ENCODE data around the gene CD93.

The CD93 gene

DNA sequence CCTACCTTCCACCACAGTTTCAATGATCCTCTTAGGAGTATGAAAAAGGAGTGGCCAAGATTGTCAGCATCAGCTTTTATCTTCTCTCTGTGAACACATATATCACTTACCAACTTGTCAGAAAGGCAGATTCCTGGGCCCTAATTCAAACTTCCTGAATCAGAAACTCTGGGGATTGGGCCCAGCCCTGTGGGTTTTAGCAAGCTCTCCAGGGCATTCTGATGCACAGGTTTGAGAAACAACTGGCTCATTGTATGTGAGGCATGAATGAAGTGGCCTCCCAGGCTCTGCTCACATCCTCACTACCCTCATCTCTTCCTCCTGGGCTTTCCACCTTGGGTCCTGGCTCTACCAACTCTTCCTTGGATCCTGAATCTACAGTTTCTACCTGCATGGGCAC, 23.5 kb downstream of the CD93 start:
- Histone ChIP-seq H3K27ac (replicated peaks; ENCODE audit: low read length) (no peak overlapping the region), H2BK15ac (ENCODE audit: low read length) (no peak overlapping the region), H2AK5ac (ENCODE audit: low read depth, low read length) (no peak overlapping the region), H4K8ac (ENCODE audit: low read depth, low read length) (no peak overlapping the region), H2BK120ac (ENCODE audit: low read depth, low read length) (no peak overlapping the region), H2BK5ac (ENCODE audit: low read length) (no peak overlapping the region), H3K9me3 (replicated peaks in 1 of 2; ENCODE audit: control insufficient read depth in 2 of 2, insufficient read depth in 1 of 2, low read depth in 1 of 2, low read length in 2 of 2) (no peaks in the 10 kb centered on the region), H3K9ac (ENCODE audit: low read depth, low read length, poor library complexity) (no peak overlapping the region), H3K4me3 (ENCODE audit: low read length in 2 of 2) (no peak overlapping the region), H3K4me2 (ENCODE audit: insufficient read depth, low read length, poor library complexity, severe bottlenecking) (no peak overlapping the region), H3K4ac (ENCODE audit: low read length) (no peak overlapping the region), H3K36me3 (replicated peaks in 1 of 2; ENCODE audit: control insufficient read depth in 2 of 2, insufficient read depth in 2 of 2, low read length in 2 of 2) (no peaks in the 10 kb centered on the region), H2BK12ac (ENCODE audit: low read length) (no peak overlapping the region), H3K14ac (ENCODE audit: low read length) (no peak overlapping the region), H3K4me1 (ENCODE audit: control insufficient read depth in 2 of 2, insufficient read depth in 1 of 2, low read depth in 1 of 2, low read length in 2 of 2) (peaks cover 5 to 7% of the 10 kb centered on the region in 2 donors), H3K27me3 (ENCODE audit: control insufficient read depth in 3 of 3, insufficient read depth in 3 of 3, low read depth in 1 of 3, low read length in 3 of 3) (no peaks in the 10 kb centered on the region), H3K23ac (ENCODE audit: low read depth, low read length, poor library complexity) (no peak overlapping the region), H4K91ac (ENCODE audit: low read depth, low read length, poor library complexity) (no peak overlapping the region), H2AFZ (ENCODE audit: low read length) (no peak overlapping the region), H3K18ac (ENCODE audit: low read length) (no peak overlapping the region), H3K79me1 (ENCODE audit: low read depth, low read length) (no peaks in the 10 kb centered on the region)
- no peak for DNase-seq (ENCODE audit: low spot score)

DNA sequence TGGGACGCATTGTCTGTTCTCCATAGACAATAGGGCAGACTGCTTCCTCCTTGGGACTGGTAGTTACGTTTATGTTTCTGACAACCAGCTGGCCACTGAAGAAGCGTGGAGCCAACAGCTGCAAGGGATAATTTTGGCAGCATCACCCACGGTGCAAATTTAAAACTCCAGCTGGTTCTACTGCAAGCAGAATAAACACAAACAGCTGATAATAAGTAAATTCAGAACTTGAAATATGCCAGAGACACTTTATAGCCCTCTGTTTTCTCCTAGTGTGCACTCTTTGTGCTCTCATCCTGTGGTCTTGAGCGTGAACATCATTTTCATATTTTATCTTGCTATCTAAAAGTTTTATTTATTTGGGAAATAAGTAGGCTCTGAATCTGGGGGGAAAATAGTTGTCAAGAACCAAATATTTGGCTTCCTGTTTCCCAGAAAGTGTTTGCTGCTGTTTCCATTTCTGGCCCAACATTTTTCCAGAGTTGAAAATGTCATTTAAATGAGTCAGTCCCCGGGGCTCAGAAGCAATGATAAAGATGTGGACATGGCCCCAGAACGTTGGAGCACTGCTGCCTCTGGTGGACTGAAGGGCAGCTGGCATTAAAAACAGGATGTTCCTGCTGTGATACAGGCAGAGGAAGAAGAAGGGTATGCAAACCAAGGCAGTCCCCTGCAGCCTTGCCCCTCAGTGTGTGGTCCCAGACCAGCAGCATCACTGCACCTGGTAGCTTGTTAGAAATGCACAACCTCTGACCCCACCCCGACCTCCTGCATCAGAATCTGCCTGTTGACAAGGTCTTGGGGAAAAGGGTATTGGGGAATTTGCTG, 24.2 kb downstream of the CD93 start:
- Histone ChIP-seq H3K4me2 (ENCODE audit: insufficient read depth, low read length, poor library complexity, severe bottlenecking) (no peak overlapping the region), H3K14ac (ENCODE audit: low read length) (no peak overlapping the region), H3K18ac (ENCODE audit: low read length) (no peak overlapping the region), H2BK5ac (ENCODE audit: low read length) (no peak overlapping the region), H3K27me3 (ENCODE audit: control insufficient read depth in 3 of 3, insufficient read depth in 3 of 3, low read depth in 1 of 3, low read length in 3 of 3) (no peaks in the 10 kb centered on the region), H3K36me3 (replicated peaks in 1 of 2; ENCODE audit: control insufficient read depth in 2 of 2, insufficient read depth in 2 of 2, low read length in 2 of 2) (no peaks in the 10 kb centered on the region), H2BK12ac (ENCODE audit: low read length) (no peak overlapping the region), H3K9ac (ENCODE audit: low read depth, low read length, poor library complexity) (no peak overlapping the region), H3K23ac (ENCODE audit: low read depth, low read length, poor library complexity) (no peak overlapping the region), H3K4ac (ENCODE audit: low read length) (no peak overlapping the region), H2AK5ac (ENCODE audit: low read depth, low read length) (no peak overlapping the region), H4K8ac (ENCODE audit: low read depth, low read length) (no peak overlapping the region), H2BK120ac (ENCODE audit: low read depth, low read length) (no peak overlapping the region), H3K9me3 (replicated peaks in 1 of 2; ENCODE audit: control insufficient read depth in 2 of 2, insufficient read depth in 1 of 2, low read depth in 1 of 2, low read length in 2 of 2) (no peaks in the 10 kb centered on the region), H2BK15ac (ENCODE audit: low read length) (no peak overlapping the region), H3K4me3 (ENCODE audit: low read length in 2 of 2) (no peak overlapping the region), H3K79me1 (ENCODE audit: low read depth, low read length) (no peaks in the 10 kb centered on the region), H3K27ac (replicated peaks; ENCODE audit: low read length) (no peak overlapping the region), H4K91ac (ENCODE audit: low read depth, low read length, poor library complexity) (no peak overlapping the region), H3K4me1 (ENCODE audit: control insufficient read depth in 2 of 2, insufficient read depth in 1 of 2, low read depth in 1 of 2, low read length in 2 of 2) (peaks cover 5 to 7% of the 10 kb centered on the region in 2 donors), H2AFZ (ENCODE audit: low read length) (peak overlapping the region; percentile 21)
- no CpG with 5 or more reads among the region's 8 CpGs for WGBS, 2 donors (ENCODE audit: extremely low coverage in 2 of 2, insufficient read length in 2 of 2, insufficient replicate concordance in 1 of 2)
- no peak for DNase-seq (ENCODE audit: low spot score)

- Histone ChIP-seq H3K9me3 (replicated peaks in 1 of 2; ENCODE audit: control insufficient read depth in 2 of 2, insufficient read depth in 1 of 2, low read depth in 1 of 2, low read length in 2 of 2) (no peaks in the 10 kb centered on the region), H3K27me3 (ENCODE audit: control insufficient read depth in 3 of 3, insufficient read depth in 3 of 3, low read depth in 1 of 3, low read length in 3 of 3) (no peaks in the 10 kb centered on the region), H2BK12ac (ENCODE audit: low read length) (no peak overlapping the region), H2BK120ac (ENCODE audit: low read depth, low read length) (no peak overlapping the region), H3K4ac (ENCODE audit: low read length) (no peak overlapping the region), H3K4me1 (ENCODE audit: control insufficient read depth in 2 of 2, insufficient read depth in 1 of 2, low read depth in 1 of 2, low read length in 2 of 2) (peaks cover 5 to 7% of the 10 kb centered on the region in 2 donors), H2AFZ (ENCODE audit: low read length) (no peak overlapping the region), H3K27ac (replicated peaks; ENCODE audit: low read length) (no peak overlapping the region), H3K23ac (ENCODE audit: low read depth, low read length, poor library complexity) (no peak overlapping the region), H3K14ac (ENCODE audit: low read length) (no peak overlapping the region), H2AK5ac (ENCODE audit: low read depth, low read length) (no peak overlapping the region), H3K36me3 (replicated peaks in 1 of 2; ENCODE audit: control insufficient read depth in 2 of 2, insufficient read depth in 2 of 2, low read length in 2 of 2) (no peaks in the 10 kb centered on the region), H4K91ac (ENCODE audit: low read depth, low read length, poor library complexity) (no peak overlapping the region), H3K79me1 (ENCODE audit: low read depth, low read length) (no peaks in the 10 kb centered on the region), H3K4me3 (ENCODE audit: low read length in 2 of 2) (no peak overlapping the region), H3K18ac (ENCODE audit: low read length) (no peak overlapping the region), H3K4me2 (ENCODE audit: insufficient read depth, low read length, poor library complexity, severe bottlenecking) (no peak overlapping the region), H2BK5ac (ENCODE audit: low read length) (no peak overlapping the region), H4K8ac (ENCODE audit: low read depth, low read length) (no peak overlapping the region), H3K9ac (ENCODE audit: low read depth, low read length, poor library complexity) (no peak overlapping the region), H2BK15ac (ENCODE audit: low read length) (no peak overlapping the region)
- no CpG with 5 or more reads among the region's 5 CpGs for WGBS, 2 donors (ENCODE audit: extremely low coverage in 2 of 2, insufficient read length in 2 of 2, insufficient replicate concordance in 1 of 2)
- no peak for DNase-seq (ENCODE audit: low spot score)
These were observed 24.9 kb downstream of the CD93 start for GRCh38 chr20:23061262-23061661.

GRCh38 chr20:23060629-23061028, 25.5 kb downstream of the CD93 start:
- H3K9ac ChIP-seq (ENCODE audit: low read depth, low read length, poor library complexity): no peak overlapping the region
- H2BK15ac ChIP-seq (ENCODE audit: low read length): no peak overlapping the region
- H3K9me3 ChIP-seq (replicated peaks in 1 of 2; ENCODE audit: control insufficient read depth in 2 of 2, insufficient read depth in 1 of 2, low read depth in 1 of 2, low read length in 2 of 2): no peaks in the 10 kb centered on the region
- no peaks in the 10 kb centered on the region for H3K79me1 ChIP-seq (ENCODE audit: low read depth, low read length)
- H3K18ac ChIP-seq (ENCODE audit: low read length): no peak overlapping the region
- H4K91ac ChIP-seq (ENCODE audit: low read depth, low read length, poor library complexity): no peak overlapping the region
- no peak overlapping the region for H4K8ac ChIP-seq (ENCODE audit: low read depth, low read length)
- no peak overlapping the region for H2AFZ ChIP-seq (ENCODE audit: low read length)
- peaks cover 2 to 7% of the 10 kb centered on the region in 2 donors for H3K4me1 ChIP-seq (ENCODE audit: control insufficient read depth in 2 of 2, insufficient read depth in 1 of 2, low read depth in 1 of 2, low read length in 2 of 2)
- H3K4me2 ChIP-seq (ENCODE audit: insufficient read depth, low read length, poor library complexity, severe bottlenecking): no peak overlapping the region
- DNase-seq (ENCODE audit: low spot score): no peak
- H3K27ac ChIP-seq (replicated peaks; ENCODE audit: low read length): no peak overlapping the region
- H2BK12ac ChIP-seq (ENCODE audit: low read length): no peak overlapping the region
- H3K36me3 ChIP-seq (replicated peaks in 1 of 2; ENCODE audit: control insufficient read depth in 2 of 2, insufficient read depth in 2 of 2, low read length in 2 of 2): no peaks in the 10 kb centered on the region
- WGBS, 2 donors (ENCODE audit: extremely low coverage in 2 of 2, insufficient read length in 2 of 2, insufficient replicate concordance in 1 of 2): no CpG with 5 or more reads among the region's 4 CpGs
- H2AK5ac ChIP-seq (ENCODE audit: low read depth, low read length): no peak overlapping the region
- no peak overlapping the region for H3K23ac ChIP-seq (ENCODE audit: low read depth, low read length, poor library complexity)
- H2BK120ac ChIP-seq (ENCODE audit: low read depth, low read length): no peak overlapping the region
- H3K4ac ChIP-seq (ENCODE audit: low read length): no peak overlapping the region
- H3K27me3 ChIP-seq (ENCODE audit: control insufficient read depth in 3 of 3, insufficient read depth in 3 of 3, low read depth in 1 of 3, low read length in 3 of 3): no peaks in the 10 kb centered on the region
- H3K14ac ChIP-seq (ENCODE audit: low read length): no peak overlapping the region
- no peak overlapping the region for H3K4me3 ChIP-seq (ENCODE audit: low read length in 2 of 2)
- no peak overlapping the region for H2BK5ac ChIP-seq (ENCODE audit: low read length)

All from neuronal stem cell (in vitro differentiated cells).